Small intestine (tissue), 7 donors: Measurements from ENCODE around the gene ACSS2. TPM values are rescaled to one million over a fixed set of nuclear protein-coding genes. Genes with fewer than 3 reads are reported as not detected.

Experiments used
- DNase-seq, 2 donors: peaks; one replicate each; pipeline versions ENCODE4 v3.0.0 to v3.0.0-alpha.2; 2013
- FAIRE-seq: peaks from 2 replicates; lab custom pipeline; 2012; peaks lifted over from hg19 to GRCh38; lab: Jason Lieb, UNC
- H3K27ac ChIP-seq, 3 donors: one replicate each; pipeline ENCODE4 v1.5.1; 2013; ENCODE audit warnings: low read length in 2 of 3, mild to moderate bottlenecking in 2 of 3, control low read depth in 1 of 3, inconsistent platforms in 1 of 3, low read depth in 1 of 3, moderate library complexity in 1 of 3
- H3K27me3 ChIP-seq, 3 donors: one replicate each; pipeline ENCODE4 v1.6.1; 2013; ENCODE audit warnings: low read length in 3 of 3, inconsistent platforms in 1 of 3; ENCODE audit not compliant: control insufficient read depth in 3 of 3, insufficient read depth in 3 of 3
- H3K36me3 ChIP-seq, 3 donors: one replicate each; pipeline ENCODE4 v1.6.1; 2013; ENCODE audit warnings: low read length in 3 of 3, inconsistent platforms in 1 of 3, low read depth in 1 of 3, mild to moderate bottlenecking in 1 of 3, moderate library complexity in 1 of 3; ENCODE audit not compliant: control insufficient read depth in 3 of 3, insufficient read depth in 2 of 3
- H3K4me1 ChIP-seq, 3 donors: one replicate each; pipeline ENCODE4 v1.6.1; 2013; ENCODE audit warnings: low read length in 2 of 3, inconsistent platforms in 1 of 3, low read depth in 1 of 3, mild to moderate bottlenecking in 1 of 3, moderate library complexity in 1 of 3; ENCODE audit not compliant: control insufficient read depth in 3 of 3, insufficient read depth in 2 of 3
- H3K4me3 ChIP-seq, 3 donors: one replicate each; pipeline ENCODE4 v1.5.1; 2013; ENCODE audit warnings: low read length in 3 of 3, control low read depth in 1 of 3, inconsistent platforms in 1 of 3, low read depth in 1 of 3, mild to moderate bottlenecking in 1 of 3, moderate library complexity in 1 of 3
- H3K9me3 ChIP-seq, 2 donors: one replicate each; pipeline ENCODE4 v1.6.1; 2013; ENCODE audit warnings: low read depth in 1 of 2, low read length in 1 of 2; ENCODE audit not compliant: control insufficient read depth in 2 of 2, insufficient read depth in 1 of 2
- WGBS, 3 donors: extraction: QIAGEN DNeasy Blood & Tissue Kit; methylation state at CpG; one replicate each; pipeline ENCODE4 v1.1.7; 2013; 5-methylcytosine and 5-hydroxymethylcytosine counted together
- polyA plus RNA-seq, 4 donors: library from polyadenylated mRNA; stranded (reverse) in 3 of 4; unstranded in 1 of 4; fragments of 200-250 nt in 3 of 4; fragments of 120-200 nt in 1 of 4; gene quantifications; one replicate each; pipeline versions ENCODE4 v1.2.1 to v1.2.3, GENCODE V29; 2013
- donor health status: healthy with polysubstance abuse.
- donor health status: control.
- donor health status: control.
- donor health status: Bipolar disorder and iron deficiency.
- donor health status: healthy.

Gene ACSS2
- polyA plus RNA-seq, 4 donors: 37.0 to 295 (median 161) TPM

DNA sequence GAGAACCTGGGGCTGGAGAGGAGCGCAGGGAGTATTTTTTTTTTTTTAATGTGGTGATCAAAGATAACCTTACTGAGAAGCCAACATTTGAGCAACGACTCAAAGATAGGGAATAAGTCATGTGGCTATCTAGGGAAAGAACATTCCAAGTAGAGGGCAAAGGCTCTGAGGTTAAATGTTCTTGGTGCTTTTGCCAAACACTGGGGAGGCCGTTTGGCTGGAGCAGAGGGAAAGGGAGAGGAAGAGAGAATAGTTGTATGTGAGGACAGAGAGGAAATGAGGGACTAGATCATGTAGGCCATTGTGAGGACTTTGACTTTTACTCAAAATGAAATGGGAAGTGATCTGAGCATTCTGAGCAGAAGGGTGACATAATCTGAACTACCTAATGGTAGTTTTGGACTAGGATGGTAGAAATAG lies 27.8 kb downstream of the ACSS2 start:
- peak overlapping the region in 1 of 3 donors; percentile 56 for H3K27ac ChIP-seq
- no peak overlapping the region for H3K4me3 ChIP-seq
- FAIRE-seq: no peak
- DNase-seq: peak; percentile 27 to 73
- peaks cover 5 to 12% (median 9%) of the 10 kb centered on the region in 3 donors for H3K4me1 ChIP-seq
- 14 to 42% (median 33%) methylated on average over 3 of the region's 3 CpGs for WGBS, 3 donors
- H3K9me3 ChIP-seq: no peaks in the 10 kb centered on the region
- H3K27me3 ChIP-seq: no peaks in the 10 kb centered on the region
- H3K36me3 ChIP-seq: peaks cover 5 to 6% (median 5%) of the 10 kb centered on the region in 3 donors

DNA sequence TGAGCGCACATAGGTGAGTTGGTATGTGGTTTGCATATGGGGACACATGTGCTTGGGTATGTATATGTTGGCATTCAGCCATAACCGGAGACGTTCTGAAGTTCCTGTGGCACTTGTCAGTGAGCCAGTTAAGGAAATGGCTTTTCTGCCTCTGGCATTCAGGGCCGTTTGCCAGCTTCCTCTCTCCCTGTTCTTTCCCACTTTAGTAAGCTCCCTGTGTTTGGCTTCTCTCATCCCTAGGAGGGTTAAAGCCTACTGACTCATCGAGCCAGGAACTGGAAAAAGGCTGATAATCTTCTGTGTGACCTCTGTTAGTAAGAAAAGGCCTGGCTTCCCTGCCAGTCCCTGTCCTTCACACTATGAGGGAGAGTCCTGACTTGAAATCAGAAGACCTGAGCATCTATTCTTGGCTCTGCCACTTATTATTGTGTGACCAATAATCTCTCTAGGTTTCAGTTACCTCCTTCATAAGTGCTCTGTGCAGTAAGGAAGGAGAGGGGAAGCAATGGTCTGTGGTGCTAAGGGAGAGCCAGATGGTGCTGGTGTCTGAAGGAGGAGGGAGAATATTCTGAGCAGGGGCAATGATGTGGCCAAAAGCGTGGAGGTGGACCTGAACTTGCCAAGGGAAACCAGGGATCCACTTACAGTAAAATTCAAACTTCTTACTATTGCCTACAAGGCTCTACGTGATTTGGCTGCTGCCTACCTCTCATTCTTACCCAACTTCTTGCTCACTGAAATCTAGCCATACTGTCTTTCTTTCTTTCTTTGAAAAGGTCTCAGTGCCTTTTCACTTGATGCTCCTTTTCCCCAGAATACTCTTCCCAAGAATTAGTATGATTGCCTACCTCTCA lies 31.4 kb downstream of the ACSS2 start:
- FAIRE-seq (no peak), DNase-seq (peak; percentile 15 to 81)
- Histone ChIP-seq H3K4me3 (no peak overlapping the region), H3K4me1 (peaks cover 4 to 12% (median 5%) of the 10 kb centered on the region in 3 donors), H3K27me3 (no peaks in the 10 kb centered on the region), H3K27ac (peak overlapping the region in 2 of 3 donors; percentile 27 to 54), H3K9me3 (no peaks in the 10 kb centered on the region), H3K36me3 (peaks cover 0 to 5% (median 0%) of the 10 kb centered on the region in 3 donors)
- 34 to 41% (median 35%) methylated on average over 7 of the region's 7 CpGs for whole genome bisulfite sequencing, 3 donors

DNA sequence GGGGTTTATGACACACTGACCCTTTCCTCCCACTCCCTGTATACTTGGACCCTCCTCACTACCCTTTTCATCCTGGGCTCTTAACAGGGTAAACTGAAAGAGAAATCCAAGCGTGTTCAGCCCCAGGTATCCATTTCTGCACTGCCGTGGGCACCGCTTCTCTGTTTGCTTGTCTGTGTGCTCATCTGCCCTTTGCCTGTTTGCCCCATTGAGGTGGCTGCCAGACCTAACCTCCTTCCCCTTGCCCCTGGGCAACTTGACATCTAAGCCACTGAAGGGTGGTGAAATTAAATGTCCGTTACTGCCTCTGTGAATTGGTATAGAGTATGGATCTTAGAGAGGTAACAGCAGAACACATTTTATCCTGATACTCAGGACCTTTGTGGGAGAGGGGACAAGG lies 38.7 kb downstream of the ACSS2 start:
- DNase-seq (peak; percentile 27 to 51), FAIRE-seq (no peak)
- Histone ChIP-seq H3K27ac (peak overlapping the region in 2 of 3 donors; percentile 58 to 76), H3K36me3 (peaks cover 0 to 15% (median 7%) of the 10 kb centered on the region in 3 donors), H3K4me1 (peaks cover 3 to 40% (median 13%) of the 10 kb centered on the region in 3 donors), H3K4me3 (no peak overlapping the region), H3K9me3 (no peaks in the 10 kb centered on the region), H3K27me3 (no peaks in the 10 kb centered on the region)
- WGBS, 3 donors: 33 to 66% (median 53%) methylated on average over 4 of the region's 4 CpGs

DNA sequence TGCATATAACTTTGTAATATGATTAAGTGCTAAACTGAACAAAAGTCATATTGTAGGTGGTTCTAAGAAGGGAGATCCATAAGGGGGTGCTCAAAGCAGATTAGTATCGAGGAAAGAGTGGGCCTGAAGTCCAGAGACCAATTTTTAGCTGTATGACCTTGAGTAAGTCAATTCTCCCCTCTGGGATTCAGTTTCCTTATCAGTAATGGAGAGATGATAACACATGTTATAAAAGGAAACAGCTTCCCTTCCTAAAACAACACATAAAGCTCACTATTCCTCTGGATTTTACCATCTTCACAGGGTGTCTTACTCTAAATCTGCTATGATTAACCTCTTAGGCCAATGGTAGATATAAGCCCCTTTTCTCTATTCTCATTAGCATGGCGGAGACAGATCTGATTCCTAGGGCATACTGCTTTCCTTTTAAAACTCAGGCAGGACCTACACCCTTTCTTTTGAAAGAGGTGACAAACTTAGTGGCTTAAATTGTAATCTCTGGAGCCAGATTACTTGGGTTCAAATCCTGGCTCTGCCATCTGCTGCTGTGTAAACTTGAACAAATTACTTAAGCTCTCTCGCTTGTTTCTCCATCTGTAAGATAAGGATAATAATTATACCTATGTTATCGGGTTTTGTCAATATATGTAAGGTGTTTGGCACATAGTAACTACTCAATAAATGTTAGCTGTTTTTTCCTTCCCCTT lies 39.5 kb downstream of the ACSS2 start:
- H3K27me3 ChIP-seq: no peaks in the 10 kb centered on the region
- WGBS, 3 donors: 24 to 68% (median 43%) methylated on average over 4 of the region's 4 CpGs
- FAIRE-seq (no peak), DNase-seq (peak; percentile 39 to 69)
- peaks cover 3 to 40% (median 13%) of the 10 kb centered on the region in 3 donors for H3K4me1 ChIP-seq
- peaks cover 0 to 22% (median 11%) of the 10 kb centered on the region in 3 donors for H3K36me3 ChIP-seq
- H3K4me3 ChIP-seq: no peak overlapping the region
- H3K9me3 ChIP-seq: no peaks in the 10 kb centered on the region
- H3K27ac ChIP-seq: peak overlapping the region; percentile 64 to 76 (median 71)

DNA sequence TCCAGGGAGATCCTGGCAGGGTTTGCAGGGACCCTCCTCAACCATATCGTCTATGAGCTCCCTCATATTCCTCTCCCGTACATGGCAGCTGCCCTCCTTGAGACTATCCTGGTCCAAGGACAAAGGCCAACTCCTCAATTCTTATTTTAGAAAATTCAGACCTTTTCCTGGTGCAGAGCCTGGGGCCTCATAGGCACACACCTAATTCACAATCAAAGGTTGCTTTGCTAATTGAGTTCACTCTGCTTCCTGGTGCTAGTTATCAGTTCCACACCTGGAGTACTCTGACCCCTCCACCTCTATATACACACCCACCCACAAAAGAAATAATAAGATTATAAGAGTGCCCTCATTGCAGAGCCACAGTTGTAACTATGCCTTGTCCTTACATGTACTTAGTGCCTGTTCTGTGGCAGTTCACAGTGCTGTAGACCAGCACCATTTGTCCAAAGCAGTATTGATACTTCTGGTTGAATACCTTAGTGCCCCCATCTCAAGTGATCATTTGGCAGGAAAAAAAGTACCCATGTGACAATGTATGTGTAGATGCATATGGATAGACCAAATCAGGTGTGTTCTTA lies 40.5 kb downstream of the ACSS2 start:
- no peak overlapping the region for H3K4me3 ChIP-seq
- no peaks in the 10 kb centered on the region for H3K9me3 ChIP-seq
- no peaks in the 10 kb centered on the region for H3K27me3 ChIP-seq
- peaks cover 3 to 40% (median 13%) of the 10 kb centered on the region in 3 donors for H3K4me1 ChIP-seq
- DNase-seq (peak; percentile 82 to 96), FAIRE-seq (no peak)
- H3K36me3 ChIP-seq: peaks cover under 1 to 32% (median 11%) of the 10 kb centered on the region in 3 donors
- H3K27ac ChIP-seq: peak overlapping the region; percentile 56 to 82 (median 71)
- WGBS, 3 donors: 15 to 56% (median 37%) methylated on average over 2 of the region's 2 CpGs

DNA sequence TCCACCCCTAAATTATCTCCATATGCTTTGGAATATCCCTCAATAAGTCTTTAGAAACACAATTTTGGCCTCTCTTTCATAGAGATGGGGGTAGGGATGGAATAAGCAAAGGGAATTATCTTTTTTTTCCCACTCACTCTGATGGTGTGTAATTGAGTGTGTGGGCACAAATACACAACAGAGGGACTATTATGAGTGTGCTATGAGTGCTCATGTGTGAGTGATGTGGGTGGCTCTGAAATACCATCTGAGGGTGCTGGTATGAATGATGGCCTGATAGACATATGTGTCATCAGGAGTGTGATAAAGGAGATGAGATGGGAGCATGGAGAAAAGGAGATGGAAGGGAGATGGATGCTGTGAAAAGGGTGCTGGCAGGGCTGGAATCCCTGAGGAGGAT lies 43.6 kb downstream of the ACSS2 start:
- H3K27ac ChIP-seq: no peak overlapping the region
- H3K4me3 ChIP-seq: no peak overlapping the region
- H3K27me3 ChIP-seq: no peaks in the 10 kb centered on the region
- DNase-seq (no peak), FAIRE-seq (no peak)
- peaks cover 0 to 5% of the 10 kb centered on the region in 2 donors for H3K9me3 ChIP-seq
- H3K4me1 ChIP-seq: peaks cover 0 to 24% (median 2%) of the 10 kb centered on the region in 3 donors
- H3K36me3 ChIP-seq: peaks cover 11 to 34% (median 12%) of the 10 kb centered on the region in 3 donors

DNA sequence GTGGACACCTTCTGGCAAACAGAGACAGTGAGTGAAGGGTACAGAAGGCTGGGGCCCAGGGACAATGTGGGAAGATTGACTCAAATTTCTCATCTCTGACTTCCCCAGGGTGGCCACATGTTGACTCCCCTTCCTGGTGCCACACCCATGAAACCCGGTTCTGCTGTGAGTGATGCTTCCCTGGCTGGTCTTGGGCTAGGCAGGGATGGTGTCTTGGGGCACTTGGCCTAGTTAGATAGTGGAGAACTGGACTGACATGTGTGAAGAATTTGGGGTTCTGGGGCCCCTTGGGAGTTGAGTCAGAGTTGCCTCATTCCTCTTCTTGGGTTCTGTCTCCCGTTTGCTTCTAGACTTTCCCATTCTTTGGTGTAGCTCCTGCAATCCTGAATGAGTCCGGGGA lies 45.0 kb downstream of the ACSS2 start:
- 58 to 72% (median 69%) methylated on average over 3 of the region's 3 CpGs for WGBS, 3 donors
- H3K4me3 ChIP-seq: no peak overlapping the region
- peaks cover 0 to 12% (median 2%) of the 10 kb centered on the region in 3 donors for H3K4me1 ChIP-seq
- peaks cover 0 to 5% of the 10 kb centered on the region in 2 donors for H3K9me3 ChIP-seq
- H3K36me3 ChIP-seq: peaks cover 11 to 43% (median 22%) of the 10 kb centered on the region in 3 donors
- FAIRE-seq (no peak), DNase-seq (no peak)
- H3K27ac ChIP-seq: no peak overlapping the region
- H3K27me3 ChIP-seq: no peaks in the 10 kb centered on the region
